ENCODE results near the gene C4BPA. TPM values are rescaled to one million over a fixed set of nuclear protein-coding genes. Genes with fewer than 3 reads are reported as not detected.

Gene C4BPA
- total RNA-seq, 1 experiment from 2014 or later: 10.6 TPM

- Histone ChIP-seq H3K9me3 (peaks cover 10% of the 10 kb centered on the region; the same call in 1 of the 2 replicates), H3K4me1 (no peaks in the 10 kb centered on the region), H3K4me3 (ENCODE audit: low read depth, low read length) (no peak overlapping the region), H3K27me3 (replicated peaks; ENCODE audit: control insufficient read depth, insufficient read depth, low read length) (no peaks in the 10 kb centered on the region; the same call in 1 of the 2 replicates), H3K36me3 (ENCODE audit: control insufficient read depth, insufficient read depth, low read length) (no peaks in the 10 kb centered on the region)
- Mint-ChIP-seq H3K9me3 (ENCODE audit: unreplicated experiment) (peaks cover 13% of the 10 kb centered on the region), H3K4me1 (ENCODE audit: low read depth, unreplicated experiment) (peaks cover 6% of the 10 kb centered on the region), H3K27me3 (ENCODE audit: insufficient read depth, unreplicated experiment) (no peaks in the 10 kb centered on the region), H3K4me3 (ENCODE audit: unreplicated experiment) (no peak overlapping the region), H3K36me3 (ENCODE audit: insufficient read depth, unreplicated experiment) (peaks cover 5% of the 10 kb centered on the region), H3K27ac (ENCODE audit: unreplicated experiment) (no peak overlapping the region)
- TF ChIP-seq, protein P1, sequence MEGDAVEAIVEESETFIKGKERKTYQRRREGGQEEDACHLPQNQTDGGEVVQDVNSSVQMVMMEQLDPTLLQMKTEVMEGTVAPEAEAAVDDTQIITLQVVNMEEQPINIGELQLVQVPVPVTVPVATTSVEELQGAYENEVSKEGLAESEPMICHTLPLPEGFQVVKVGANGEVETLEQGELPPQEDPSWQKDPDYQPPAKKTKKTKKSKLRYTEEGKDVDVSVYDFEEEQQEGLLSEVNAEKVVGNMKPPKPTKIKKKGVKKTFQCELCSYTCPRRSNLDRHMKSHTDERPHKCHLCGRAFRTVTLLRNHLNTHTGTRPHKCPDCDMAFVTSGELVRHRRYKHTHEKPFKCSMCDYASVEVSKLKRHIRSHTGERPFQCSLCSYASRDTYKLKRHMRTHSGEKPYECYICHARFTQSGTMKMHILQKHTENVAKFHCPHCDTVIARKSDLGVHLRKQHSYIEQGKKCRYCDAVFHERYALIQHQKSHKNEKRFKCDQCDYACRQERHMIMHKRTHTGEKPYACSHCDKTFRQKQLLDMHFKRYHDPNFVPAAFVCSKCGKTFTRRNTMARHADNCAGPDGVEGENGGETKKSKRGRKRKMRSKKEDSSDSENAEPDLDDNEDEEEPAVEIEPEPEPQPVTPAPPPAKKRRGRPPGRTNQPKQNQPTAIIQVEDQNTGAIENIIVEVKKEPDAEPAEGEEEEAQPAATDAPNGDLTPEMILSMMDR (IDR thresholded peaks at IDR 0.05; ENCODE audit: insufficient read depth in 1 of 2, low read depth in 1 of 2, low read length in 1 of 2, severe bottlenecking in 1 of 2, unreplicated experiment in 1 of 2): no peak
- intact Hi-C loops (cut with micrococcal nuclease; ENCODE audit: unreplicated experiment): no loop called here
- no peak for DNase-seq
- ChIA-PET CTCF (no interaction called here), POLR2A (no interaction called here)
- no TSS peak for BruUV-seq (replicated peaks)
These were observed 20.4 kb downstream of the C4BPA start for GRCh38 chr1:207124389-207124788.

DNA sequence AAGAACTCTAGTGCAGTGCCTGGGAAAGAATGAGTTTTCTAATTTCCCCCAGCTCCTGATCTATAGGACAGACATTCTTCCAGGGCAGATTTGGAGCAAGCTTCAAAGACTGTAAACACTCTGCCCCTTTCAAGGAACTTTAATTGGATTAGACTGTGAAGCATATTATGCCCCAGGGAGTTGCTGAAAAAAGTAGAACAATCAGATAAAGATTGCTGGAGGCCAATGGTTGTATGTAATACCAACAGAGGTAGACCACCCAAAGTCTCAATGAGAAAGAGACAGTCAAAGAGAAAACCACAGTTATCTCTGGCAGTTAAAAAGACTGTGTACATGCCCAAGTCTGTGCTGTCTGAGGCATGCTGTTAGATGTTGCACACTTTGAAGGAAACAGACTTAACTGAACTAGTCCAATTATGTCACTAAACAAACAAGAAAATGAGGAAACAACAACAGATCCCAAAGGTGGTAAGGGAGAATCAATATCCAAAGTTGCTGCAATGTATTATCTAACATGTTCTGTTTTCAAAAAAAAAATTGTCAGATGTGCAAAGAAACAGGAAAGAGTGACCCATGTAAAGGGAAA, 24.4 kb downstream of the C4BPA start:
- POLR2A ChIA-PET: no interaction called here
- peaks cover 15% of the 10 kb centered on the region for H3K9me3 ChIP-seq
- H3K36me3 ChIP-seq (ENCODE audit: control insufficient read depth, insufficient read depth, low read length): no peaks in the 10 kb centered on the region
- TF ChIP-seq, protein P1 (IDR thresholded peaks at IDR 0.05; ENCODE audit: insufficient read depth in 1 of 2, low read depth in 1 of 2, low read length in 1 of 2, severe bottlenecking in 1 of 2, unreplicated experiment in 1 of 2): no peak
- Mint-ChIP-seq H3K36me3 (ENCODE audit: insufficient read depth, unreplicated experiment) (peaks cover 5% of the 10 kb centered on the region), H3K27ac (ENCODE audit: unreplicated experiment) (no peak overlapping the region), H3K27me3 (ENCODE audit: insufficient read depth, unreplicated experiment) (no peaks in the 10 kb centered on the region), H3K9me3 (ENCODE audit: unreplicated experiment) (peaks cover 22% of the 10 kb centered on the region), H3K4me3 (ENCODE audit: unreplicated experiment) (no peak overlapping the region), H3K4me1 (ENCODE audit: low read depth, unreplicated experiment) (peaks cover 6% of the 10 kb centered on the region)
- CTCF ChIA-PET: no interaction called here
- H3K4me3 ChIP-seq (ENCODE audit: low read depth, low read length): no peak overlapping the region
- no TSS peak for BruUV-seq (replicated peaks)
- H3K27me3 ChIP-seq (replicated peaks; ENCODE audit: control insufficient read depth, insufficient read depth, low read length): no peaks in the 10 kb centered on the region; the same call in 1 of the 2 replicates
- H3K4me1 ChIP-seq: no peaks in the 10 kb centered on the region
- intact Hi-C loops (cut with micrococcal nuclease; ENCODE audit: unreplicated experiment): no loop called here
- DNase-seq: no peak

- intact Hi-C loops (cut with micrococcal nuclease; ENCODE audit: unreplicated experiment): no loop called here
- ChIA-PET POLR2A (no interaction called here), CTCF (no interaction called here)
- Histone ChIP-seq H3K4me1 (no peaks in the 10 kb centered on the region), H3K4me3 (ENCODE audit: low read depth, low read length) (no peak overlapping the region), H3K9me3 (peaks cover 15% of the 10 kb centered on the region), H3K27me3 (replicated peaks; ENCODE audit: control insufficient read depth, insufficient read depth, low read length) (no peaks in the 10 kb centered on the region; the same call in 1 of the 2 replicates), H3K36me3 (ENCODE audit: control insufficient read depth, insufficient read depth, low read length) (no peaks in the 10 kb centered on the region)
- Mint-ChIP-seq H3K4me1 (ENCODE audit: low read depth, unreplicated experiment) (peaks cover 6% of the 10 kb centered on the region), H3K27ac (ENCODE audit: unreplicated experiment) (no peak overlapping the region), H3K9me3 (ENCODE audit: unreplicated experiment) (peaks cover 22% of the 10 kb centered on the region), H3K27me3 (ENCODE audit: insufficient read depth, unreplicated experiment) (no peaks in the 10 kb centered on the region), H3K4me3 (ENCODE audit: unreplicated experiment) (no peak overlapping the region), H3K36me3 (ENCODE audit: insufficient read depth, unreplicated experiment) (peaks cover 5% of the 10 kb centered on the region)
- BruUV-seq (replicated peaks): no TSS peak
- DNase-seq: no peak
- TF ChIP-seq, protein P1 (IDR thresholded peaks at IDR 0.05; ENCODE audit: insufficient read depth in 1 of 2, low read depth in 1 of 2, low read length in 1 of 2, severe bottlenecking in 1 of 2, unreplicated experiment in 1 of 2): no peak
These were observed 25.0 kb downstream of the C4BPA start for GRCh38 chr1:207129053-207129452.
